ACC112 (cell line): ENCODE data around the gene STXBP1.
"Not testable (repeated sequence)": the region's sequence is repeated elsewhere in the genome, so short reads cannot be mapped to it uniquely, and the experiment has no call there.

Source experiments
- H2AFZ ChIP-seq: fragments of 200-600 bp; sonication (generic); one replicate; pipeline ENCODE4 v1.6.0; 2017; ENCODE audit warnings: antibody characterized with exemption, low read length; ENCODE audit not compliant: unreplicated experiment
- H3K27ac ChIP-seq: fragments of 200-600 bp; sonication (generic); 2 replicates; pipeline ENCODE4 v1.5.1; 2014; ENCODE audit warnings: low read depth, mild to moderate bottlenecking, antibody characterized with exemption, low read length, moderate library complexity
- H3K27me3 ChIP-seq: fragments of 200-600 bp; sonication (generic); 2 replicates; pipeline ENCODE4 v1.6.1; 2014; ENCODE audit warnings: mild to moderate bottlenecking, antibody characterized with exemption, low read length, moderate library complexity, mixed read lengths; ENCODE audit not compliant: insufficient read depth
- H3K36me3 ChIP-seq: fragments of 200-600 bp; sonication (generic); 2 replicates; pipeline ENCODE4 v1.6.1; 2016; ENCODE audit warnings: mild to moderate bottlenecking, antibody characterized with exemption, low read length, moderate library complexity, mixed read lengths; ENCODE audit not compliant: insufficient read depth
- H3K4me1 ChIP-seq: fragments of 200-600 bp; sonication (generic); one replicate; pipeline ENCODE4 v1.6.1; 2016; ENCODE audit warnings: low read length, mixed read lengths; ENCODE audit not compliant: insufficient read depth, unreplicated experiment, control insufficient read depth
- H3K4me3 ChIP-seq: fragments of 200-600 bp; sonication (generic); 2 replicates; pipeline ENCODE4 v1.5.1; 2014; ENCODE audit warnings: mild to moderate bottlenecking, low read depth, low read length
- H3K79me2 ChIP-seq: fragments of 200-600 bp; sonication (generic); one replicate; pipeline ENCODE4 v1.6.0; 2016; ENCODE audit warnings: low read length; ENCODE audit not compliant: control insufficient read depth, unreplicated experiment, insufficient read depth

The STXBP1 gene

DNA sequence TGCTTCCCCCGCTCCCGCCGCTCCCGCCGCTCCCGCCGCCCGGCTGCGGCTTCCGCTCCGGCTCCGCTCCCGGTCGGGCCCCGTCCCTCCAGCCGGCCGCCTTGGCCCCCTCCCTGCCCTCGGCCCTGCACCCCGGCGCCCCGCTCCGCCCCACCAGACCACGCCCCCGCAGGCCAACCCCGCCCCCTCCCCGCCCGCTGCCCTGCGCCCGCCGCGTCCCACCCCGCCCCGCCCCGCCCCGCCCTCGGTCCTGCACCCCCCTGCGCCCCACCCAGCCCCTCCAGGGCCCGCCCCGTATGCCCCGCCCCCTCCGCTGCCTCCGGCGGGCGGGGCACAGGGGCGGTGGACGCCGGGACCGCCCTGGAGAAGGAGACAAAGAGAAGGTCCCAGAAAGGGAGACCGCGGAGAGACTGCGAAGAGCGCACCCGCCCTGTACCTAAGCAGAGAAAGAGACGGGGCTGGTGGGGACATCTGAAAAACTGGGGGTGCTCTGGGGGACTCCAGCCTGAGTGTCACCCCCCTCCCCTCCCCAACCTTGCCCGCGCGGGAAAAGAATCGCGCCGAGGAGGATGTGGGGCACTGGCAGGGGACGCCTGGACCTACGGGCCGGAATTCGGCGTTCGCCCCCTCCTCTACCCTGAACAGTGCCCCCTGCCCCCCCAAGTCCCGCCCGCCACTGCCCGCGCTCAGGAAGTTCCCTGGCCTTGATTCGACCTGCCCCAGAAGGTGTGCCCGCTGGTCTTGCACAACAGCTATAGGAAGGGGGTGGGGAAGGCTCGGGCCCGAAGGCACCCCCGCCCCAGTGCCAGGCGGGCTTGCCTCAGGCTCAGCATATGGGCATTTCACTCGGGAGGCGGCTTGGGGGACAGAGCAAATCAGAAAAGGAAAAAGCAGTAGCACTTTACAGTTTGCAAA lies 42.8 kb upstream of the STXBP1 start:
- peak overlapping the region; percentile 96 for H3K4me3 ChIP-seq
- H3K4me1 ChIP-seq: peaks cover 63% of the 10 kb centered on the region
- H3K27me3 ChIP-seq: no peaks in the 10 kb centered on the region
- H2AFZ ChIP-seq: no peak overlapping the region
- H3K36me3 ChIP-seq: peaks cover 7% of the 10 kb centered on the region; the same call in 1 of the 2 replicates
- H3K79me2 ChIP-seq: peaks cover 49% of the 10 kb centered on the region
- H3K27ac ChIP-seq: peak overlapping the region; percentile 84

GRCh38 chr9:127569886-127570401 lies 42.1 kb upstream of the STXBP1 start:
- peaks cover 64% of the 10 kb centered on the region for H3K4me1 ChIP-seq
- no peak overlapping the region for H2AFZ ChIP-seq

GRCh38 chr9:127570533-127571111 lies 41.5 kb upstream of the STXBP1 start:
- H3K4me1 ChIP-seq: peaks cover 61% of the 10 kb centered on the region
- no peak overlapping the region for H3K4me3 ChIP-seq
- no peaks in the 10 kb centered on the region for H3K27me3 ChIP-seq
- H3K36me3 ChIP-seq: peaks cover 7% of the 10 kb centered on the region; the same call in 1 of the 2 replicates
- peaks cover 35% of the 10 kb centered on the region for H3K79me2 ChIP-seq
- peak overlapping the region; percentile 84 for H3K27ac ChIP-seq
- H2AFZ ChIP-seq: no peak overlapping the region

More at GRCh38 chr9:127569886-127570401, 42.1 kb upstream of the STXBP1 start:
- Histone ChIP-seq H3K4me3 (peak overlapping the region; percentile 77), H3K79me2 (peaks cover 42% of the 10 kb centered on the region), H3K27ac (peak overlapping the region; percentile 84), H3K36me3 (peaks cover 7% of the 10 kb centered on the region; the same call in 1 of the 2 replicates), H3K27me3 (no peaks in the 10 kb centered on the region)

- peaks cover 58% of the 10 kb centered on the region for H3K4me1 ChIP-seq
- no peak overlapping the region for H3K4me3 ChIP-seq
- no peak overlapping the region for H2AFZ ChIP-seq
- peaks cover 31% of the 10 kb centered on the region for H3K79me2 ChIP-seq
- no peaks in the 10 kb centered on the region for H3K27me3 ChIP-seq
- H3K27ac ChIP-seq: peak overlapping the region; percentile 93; the same call in 1 of the 2 replicates
- H3K36me3 ChIP-seq: peaks cover 7% of the 10 kb centered on the region; the same call in 1 of the 2 replicates
These were observed 40.1 kb upstream of the STXBP1 start for GRCh38 chr9:127571971-127572370.

DNA sequence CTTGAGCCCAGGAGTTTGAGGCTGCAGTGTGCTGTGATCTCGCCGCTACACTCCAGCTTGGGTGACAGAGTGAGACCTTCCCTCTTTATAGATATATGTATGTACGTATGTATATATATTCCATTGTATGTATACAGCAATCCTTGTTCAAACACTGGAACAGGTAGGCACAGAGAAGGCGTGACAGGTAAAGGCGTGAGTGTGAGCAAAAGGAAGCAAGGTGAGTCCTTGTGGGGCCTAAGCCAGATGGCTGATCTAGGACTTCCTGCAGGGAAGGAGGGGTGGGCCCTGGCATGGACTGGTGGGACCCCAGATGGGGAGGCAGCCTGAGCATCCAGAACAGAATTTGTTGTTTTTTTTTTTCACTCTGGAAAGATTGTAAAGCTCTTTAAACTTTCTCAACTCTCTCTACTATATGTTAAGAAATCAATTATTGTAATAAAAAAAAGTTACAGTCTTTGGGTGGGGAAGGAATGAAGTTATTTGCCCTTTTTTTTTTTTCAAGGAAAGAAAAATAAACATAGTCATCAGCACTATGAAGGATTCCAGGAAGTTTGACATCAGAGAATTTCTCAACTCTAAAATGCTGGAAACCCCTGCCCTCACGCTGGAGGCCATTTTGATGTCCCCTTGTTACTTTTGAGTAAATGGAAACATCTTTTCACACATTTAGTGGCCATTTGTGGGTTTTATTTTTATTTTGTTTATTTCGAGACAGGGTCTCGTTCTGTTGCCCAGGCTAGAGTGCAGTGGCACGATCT lies 38.9 kb upstream of the STXBP1 start:
- Histone ChIP-seq H3K4me3 (no peak overlapping the region), H3K79me2 (peaks cover 19% of the 10 kb centered on the region), H3K4me1 (peaks cover 58% of the 10 kb centered on the region), H3K36me3 (no peaks in the 10 kb centered on the region), H3K27ac (peak overlapping the region; percentile 93), H3K27me3 (no peaks in the 10 kb centered on the region), H2AFZ (no peak overlapping the region)

- peaks cover 60% of the 10 kb centered on the region for H3K4me1 ChIP-seq
These were observed 37.7 kb upstream of the STXBP1 start for GRCh38 chr9:127574072-127574993.

GRCh38 chr9:127575875-127576778 lies 36.0 kb upstream of the STXBP1 start:
- Histone ChIP-seq H3K27me3 (no peaks in the 10 kb centered on the region), H2AFZ (no peak overlapping the region), H3K36me3 (no peaks in the 10 kb centered on the region), H3K4me1 (peaks cover 58% of the 10 kb centered on the region), H3K4me3 (no peak overlapping the region), H3K27ac (no peak overlapping the region; the same call in 1 of the 2 replicates), H3K79me2 (peaks cover 29% of the 10 kb centered on the region)

More at GRCh38 chr9:127574072-127574993, 37.7 kb upstream of the STXBP1 start:
- H3K79me2 ChIP-seq: peaks cover 12% of the 10 kb centered on the region
- no peaks in the 10 kb centered on the region for H3K27me3 ChIP-seq
- no peaks in the 10 kb centered on the region for H3K36me3 ChIP-seq
- no peak overlapping the region for H3K4me3 ChIP-seq
- H2AFZ ChIP-seq: no peak overlapping the region
- peak overlapping the region; percentile 93 for H3K27ac ChIP-seq

DNA sequence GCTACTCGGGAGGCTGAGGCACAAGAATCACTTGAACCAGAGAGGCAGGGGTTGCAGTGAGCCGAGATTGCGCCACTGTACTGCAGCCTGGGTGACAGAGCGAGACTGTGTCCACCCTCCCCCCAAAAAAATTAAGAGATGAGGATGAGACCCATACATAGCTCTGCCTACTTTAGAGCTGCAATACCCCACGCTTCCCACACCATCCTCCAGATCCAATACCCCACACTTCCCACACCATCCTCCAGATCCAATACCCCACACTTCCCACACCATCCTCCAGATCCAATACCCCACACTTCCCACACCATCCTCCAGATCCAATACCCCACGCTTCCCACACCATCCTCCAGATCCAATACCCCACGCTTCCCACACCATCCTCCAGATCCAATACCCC lies 34.9 kb upstream of the STXBP1 start:
- not testable (repeated sequence) for H3K36me3 ChIP-seq, H3K4me3 ChIP-seq, H3K27ac ChIP-seq, H2AFZ ChIP-seq, H3K27me3 ChIP-seq
- peaks cover 55% of the 10 kb centered on the region for H3K4me1 ChIP-seq
- peaks cover 29% of the 10 kb centered on the region for H3K79me2 ChIP-seq

- Histone ChIP-seq H3K79me2 (peaks cover 26% of the 10 kb centered on the region), H3K36me3 (peaks cover 4% of the 10 kb centered on the region; the same call in 1 of the 2 replicates), H3K4me1 (peaks cover 47% of the 10 kb centered on the region), H3K27me3 (no peaks in the 10 kb centered on the region), H2AFZ (no peak overlapping the region), H3K27ac (peak overlapping the region; percentile 89), H3K4me3 (peak overlapping the region; percentile 69)
These were observed 33.5 kb upstream of the STXBP1 start for GRCh38 chr9:127578627-127578951.
